GM12878 (cell line): ENCODE measurements around the gene DOK7. TPM values are rescaled to one million over a fixed set of nuclear protein-coding genes. Genes with fewer than 3 reads are reported as not detected.

ENCODE experiments used
- ATAC-seq: fragments of 200-7000 bp; cut with Tn5 transposase; 3 replicates; pipeline ENCODE4 v1.9.1; 2020; ENCODE audit warnings: mild to moderate bottlenecking, moderate library complexity
- BruUV-seq: library from RNA; stranded (reverse); fragments of 400-500 nt; replicated peaks from 2 replicates; lab custom pipeline; 2021; lab: Mats Ljungman, UMichigan
- CTCF ChIA-PET: fragments of 300-600 bp; sonication (Branson Sonifier 250); formaldehyde crosslinking; extraction: SDS; loops from one replicate; lab custom pipeline; 2021; ENCODE audit warnings: inconsistent platforms; lab: Yijun Ruan, JAX
- POLR2A ChIA-PET: fragments of 350-600 bp; formaldehyde crosslinking; extraction: SDS; loops from one replicate; lab custom pipeline; 2021; ENCODE audit warnings: inconsistent platforms; lab: Charles Lee
- RAD21 ChIA-PET: fragments of 300-600 bp; sonication (Branson Sonifier 250); formaldehyde crosslinking; loops from one replicate; lab custom pipeline; 2023; ENCODE audit warnings: antibody characterized with exemption; ENCODE audit not compliant: unreplicated experiment; lab: Charles Lee
- SMC1A ChIA-PET: fragments of 300-600 bp; sonication (Branson Sonifier 250); formaldehyde crosslinking; loops from one replicate; lab custom pipeline; 2023; ENCODE audit not compliant: unreplicated experiment, uncharacterized antibody; lab: Charles Lee
- DNase-seq: peaks from one replicate; pipeline ENCODE4 v3.0.0-alpha.2; 2011; ENCODE audit warnings: low read depth, low spot score
- FAIRE-seq: peaks from 3 replicates; lab custom pipeline; 2011; peaks lifted over from hg19 to GRCh38; lab: Jason Lieb, UNC
- H2AFZ ChIP-seq: 2 replicates; pipeline ENCODE4 v1.6.0; 2011; ENCODE audit warnings: low read depth, low read length, control low read depth; ENCODE audit not compliant: control insufficient read depth
- H3K27ac ChIP-seq: 2 replicates; pipeline ENCODE4 v1.5.1; 2011; ENCODE audit warnings: control low read depth; ENCODE audit not compliant: control insufficient read depth, insufficient read depth
- H3K27me3 ChIP-seq, 2 experiments: replicated peaks in 1 of 2; 2 replicates each; pipeline versions ENCODE4 v1.6.0 to v1.6.1; 2011; ENCODE audit warnings: low read length in 1 of 2; ENCODE audit not compliant: control insufficient read depth in 2 of 2, insufficient read depth in 2 of 2
- H3K36me3 ChIP-seq, 2 experiments: 2 replicates each; pipeline ENCODE4 v1.5.1; 2011; ENCODE audit warnings: low read length in 1 of 2; ENCODE audit not compliant: control insufficient read depth in 2 of 2, insufficient read depth in 2 of 2
- H3K4me1 ChIP-seq: 2 replicates; pipeline ENCODE4 v1.6.1; 2011; ENCODE audit warnings: mild to moderate bottlenecking, low read length, moderate library complexity, mixed read lengths; ENCODE audit not compliant: control insufficient read depth, insufficient read depth
- H3K4me2 ChIP-seq: 2 replicates; pipeline ENCODE4 v1.6.0; 2011; ENCODE audit warnings: control low read depth; ENCODE audit not compliant: control insufficient read depth, insufficient read depth
- H3K4me3 ChIP-seq: fragments of 200-600 bp; sonication (generic); 2 replicates; pipeline ENCODE4 v1.5.1; 2016
- H3K79me2 ChIP-seq: 2 replicates; pipeline ENCODE4 v1.6.0; 2011; ENCODE audit warnings: low read length; ENCODE audit not compliant: control insufficient read depth, insufficient read depth
- H3K9ac ChIP-seq: 2 replicates; pipeline ENCODE4 v1.8.0; 2011; ENCODE audit warnings: low read length, control low read depth, mixed read lengths; ENCODE audit not compliant: control insufficient read depth, insufficient read depth
- H3K9me3 ChIP-seq: replicated peaks from 3 replicates; pipeline ENCODE4 v1.5.1; 2011; ENCODE audit warnings: mild to moderate bottlenecking, low read length; ENCODE audit not compliant: control insufficient read depth, insufficient read depth
- H4K20me1 ChIP-seq: 2 replicates; pipeline ENCODE4 v1.6.0; 2011; ENCODE audit not compliant: control insufficient read depth, insufficient read depth
- ASH2L ChIP-seq: fragments of 300-600, 200-600 bp; sonication (generic); IDR thresholded peaks from 2 replicates; pipeline ENCODE4 v1.6.1; 2017; ENCODE audit warnings: low read depth, mild to moderate bottlenecking, borderline replicate concordance
- BCL3 ChIP-seq: IDR thresholded peaks from 2 replicates; pipeline ENCODE4 v1.6.1; 2011; ENCODE audit warnings: borderline replicate concordance, low read depth, mild to moderate bottlenecking, moderate library complexity, low read length; ENCODE audit not compliant: insufficient read depth, poor library complexity, severe bottlenecking
- BHLHE40 ChIP-seq, 2 experiments: fragments of 450-650 bp in 1 of 2; IDR thresholded peaks; 2 replicates each; pipeline ENCODE4 v1.6.1; 2011 to 2017; ENCODE audit warnings: low read depth in 2 of 2, borderline replicate concordance in 1 of 2, improper control_type of control experiment in 1 of 2, low read length in 1 of 2, mild to moderate bottlenecking in 1 of 2
- PAX8 ChIP-seq: fragments of 450-650 bp; IDR thresholded peaks from 2 replicates; pipeline ENCODE4 v1.6.1; 2017; ENCODE audit warnings: mild to moderate bottlenecking, moderate library complexity
- RELB ChIP-seq: fragments of 450-650 bp; IDR thresholded peaks from 2 replicates; pipeline ENCODE4 v1.6.1; 2017; ENCODE audit warnings: low read depth, mild to moderate bottlenecking, moderate library complexity
- TAF1 ChIP-seq: IDR thresholded peaks from 2 replicates; pipeline ENCODE4 v1.6.1; 2011; ENCODE audit warnings: mild to moderate bottlenecking, low read depth, low read length, borderline replicate concordance
- ZBTB4 ChIP-seq: fragments of 450-650 bp; formaldehyde crosslinking; IDR thresholded peaks from 2 replicates; pipeline ENCODE4 v1.4.0; 2022; ENCODE audit warnings: mild to moderate bottlenecking, moderate library complexity
- ZNF274 ChIP-seq: IDR thresholded peaks from one replicate; pipeline ENCODE4 v1.8.0; 2011; ENCODE audit not compliant: insufficient read length, insufficient read depth
- WGBS: methylation state at CpG from one replicate; pipeline ENCODE4 v1.1.6; 2016; ENCODE audit warnings: low lambda C conversion rate; ENCODE audit not compliant: insufficient replicate concordance, insufficient coverage; ENCODE audit errors: missing lambda C conversion rate; 5-methylcytosine and 5-hydroxymethylcytosine counted together
- in situ Hi-C: fragments of 300-500 bp; cut with MboI; formaldehyde crosslinking; loops from 9 replicates; pipeline ENCODE4 v1.14.3; 2018; ENCODE audit warnings: mixed read lengths
- intact Hi-C: fragments of 100-400 bp; cut with micrococcal nuclease; formaldehyde crosslinking; loops from one replicate; pipeline ENCODE4 v1.14.2; 2022; ENCODE audit not compliant: unreplicated experiment
- polyA plus RNA-seq, 11 experiments: library from polyadenylated mRNA; depleted of rRNA in 4 of 11; unstranded in 6 of 11; stranded (reverse) in 5 of 11; fragments of >200 nt; fragmentation: Nextera tagmentation in 4 of 11; fragmentation: Illumina TruSeq in 1 of 11; extraction: Ambion mirVana in 4 of 11; extraction: Trizol in 1 of 11; gene quantifications; 1 replicate in 1 of 11; 2 replicates in 10 of 11; pipeline versions ENCODE4 v1.2.1 to v1.2.3, GENCODE V29; 2011 to 2016; ENCODE audit warnings: inconsistent platforms in 2 of 11, missing spikeins in 2 of 11, low read depth in 1 of 11
- total RNA-seq, 4 experiments: library from RNA; depleted of rRNA in 3 of 4; stranded (reverse); fragments of >200 nt in 3 of 4; fragmentation: Illumina TruSeq in 1 of 4; extraction: Trizol in 1 of 4; gene quantifications; 2 replicates each; pipeline versions ENCODE4 v1.2.1 to v1.2.3, GENCODE V29; 2013 to 2021

The DOK7 gene
- total and polyA plus RNA-seq, 10 of the 15 experiments (the other 5 are each of a cell fraction or from before 2014, with no cell fraction given): 0.04 to 0.46 (median 0.18) TPM; not detected in 4

- DNase-seq: no peak
- ChIA-PET POLR2A (no interaction called here), CTCF (no interaction called here), SMC1A (interaction anchor here (2.0 kb wide), 1 partner anchor 81 kb away, joined by 4 read pairs; no protein-coding TSS in a partner anchor), RAD21 (interaction anchor here (0.9 kb wide), 1 partner anchor 12 kb away, joined by 3 read pairs; no protein-coding TSS in a partner anchor)
- TF ChIP-seq ASH2L: no peak
- TF ChIP-seq RELB: no peak
- no peak for TF ChIP-seq ZBTB4 (CRISPR knock-in tag)
- no peak for TF ChIP-seq TAF1
- TF ChIP-seq BCL3: no peak
- TF ChIP-seq ZNF274: no peak
- no peak for TF ChIP-seq PAX8
- TF ChIP-seq BHLHE40 (IDR thresholded peaks at IDR 0.05; ENCODE audit: borderline replicate concordance in 1 of 2, low read depth in 2 of 2, low read length in 1 of 2): no peak
- H3K9me3 ChIP-seq: no peaks in the 10 kb centered on the region
- H4K20me1 ChIP-seq: no peaks in the 10 kb centered on the region
- intact Hi-C loops: no loop called here
- no peak overlapping the region for H3K4me2 ChIP-seq
- no peak overlapping the region for H2AFZ ChIP-seq
- in situ Hi-C loops: no loop called here
- no peaks in the 10 kb centered on the region for H3K79me2 ChIP-seq
- BruUV-seq: no TSS peak
- H3K27me3 ChIP-seq: no peaks in the 10 kb centered on the region
- no peak overlapping the region for H3K9ac ChIP-seq
- no peak for FAIRE-seq
- no peaks in the 10 kb centered on the region for H3K4me1 ChIP-seq
- ATAC-seq: no peak
- H3K36me3 ChIP-seq: no peaks in the 10 kb centered on the region
- no peak overlapping the region for H3K27ac ChIP-seq
- 67% methylated on average over 9 of the region's 9 CpGs for WGBS
- no peak overlapping the region for H3K4me3 ChIP-seq
Measured at GRCh38 chr4:3427134-3427476, 36.0 kb upstream of the DOK7 start.
